Measurements from ENCODE around the gene HOXD13.

The HOXD13 gene

DNA sequence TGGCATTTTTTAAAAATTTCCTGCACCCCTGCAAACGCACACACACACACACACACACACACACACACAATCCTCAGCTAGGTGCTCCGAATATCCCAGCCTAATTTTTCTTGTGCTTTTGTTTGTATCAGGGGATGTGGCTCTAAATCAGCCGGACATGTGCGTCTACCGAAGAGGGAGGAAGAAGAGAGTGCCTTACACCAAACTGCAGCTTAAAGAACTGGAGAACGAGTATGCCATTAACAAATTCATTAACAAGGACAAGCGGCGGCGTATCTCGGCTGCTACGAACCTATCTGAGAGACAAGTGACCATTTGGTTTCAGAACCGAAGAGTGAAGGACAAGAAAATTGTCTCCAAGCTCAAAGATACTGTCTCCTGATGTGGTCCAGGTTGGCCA, 1.8 kb downstream of the HOXD13 start:
- no peak for DNase-seq (ENCODE audit: low read depth)

DNA sequence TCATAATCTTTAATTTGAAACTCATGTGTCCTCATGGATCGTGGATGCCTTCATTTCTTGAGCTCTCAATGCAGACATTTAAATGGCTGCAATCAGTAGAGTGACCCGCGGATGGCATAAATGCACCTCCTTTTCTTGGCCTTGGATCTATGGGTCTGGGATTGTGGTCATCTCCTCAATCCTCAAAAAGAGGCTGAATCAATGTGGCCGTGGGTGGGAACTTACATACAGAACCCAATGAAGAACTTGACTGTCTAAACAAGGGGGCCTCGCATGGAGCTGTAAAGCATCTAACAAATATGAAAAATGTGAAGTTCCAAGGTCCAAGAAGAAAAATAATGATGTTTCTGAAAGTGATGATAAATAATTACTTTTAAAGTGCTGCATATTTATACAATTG, 2.9 kb downstream of the HOXD13 start:
- no peak for DNase-seq (ENCODE audit: low read depth)

DNA sequence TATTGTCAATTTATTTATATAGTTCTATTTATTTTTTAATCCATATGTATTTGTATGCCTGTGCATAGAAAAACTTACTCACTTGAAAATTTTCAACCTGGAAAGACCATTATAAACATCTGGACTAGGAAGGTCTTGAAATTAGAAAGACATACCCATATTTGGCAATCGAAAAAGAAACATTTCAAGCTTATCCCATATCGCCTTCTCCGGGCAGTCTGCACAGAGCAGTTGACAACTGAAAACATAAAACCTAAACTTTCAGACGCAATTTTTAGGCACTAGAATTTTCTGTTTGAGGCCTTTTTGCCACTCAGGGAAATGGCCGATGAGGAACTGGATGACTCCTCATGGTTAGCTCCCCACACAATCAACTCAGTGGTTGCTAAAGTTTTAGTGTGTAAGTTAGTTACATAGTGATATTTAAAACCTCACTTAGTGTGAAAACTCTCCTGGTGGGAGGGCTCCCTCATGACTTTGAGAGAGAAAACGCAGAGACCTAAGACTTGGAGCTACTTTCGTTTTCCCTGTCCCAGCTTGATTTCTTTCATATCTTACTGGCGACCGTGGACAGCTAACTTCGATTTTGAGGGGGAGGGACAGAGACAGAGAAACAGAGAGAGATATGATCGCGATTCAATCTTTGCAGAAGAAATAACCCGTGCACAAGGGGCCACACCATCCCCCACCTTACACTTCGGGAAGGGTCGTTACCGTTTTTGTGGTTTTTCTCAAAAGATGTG, 3.9 kb downstream of the HOXD13 start:
- no peak for DNase-seq (ENCODE audit: low read depth)

DNA sequence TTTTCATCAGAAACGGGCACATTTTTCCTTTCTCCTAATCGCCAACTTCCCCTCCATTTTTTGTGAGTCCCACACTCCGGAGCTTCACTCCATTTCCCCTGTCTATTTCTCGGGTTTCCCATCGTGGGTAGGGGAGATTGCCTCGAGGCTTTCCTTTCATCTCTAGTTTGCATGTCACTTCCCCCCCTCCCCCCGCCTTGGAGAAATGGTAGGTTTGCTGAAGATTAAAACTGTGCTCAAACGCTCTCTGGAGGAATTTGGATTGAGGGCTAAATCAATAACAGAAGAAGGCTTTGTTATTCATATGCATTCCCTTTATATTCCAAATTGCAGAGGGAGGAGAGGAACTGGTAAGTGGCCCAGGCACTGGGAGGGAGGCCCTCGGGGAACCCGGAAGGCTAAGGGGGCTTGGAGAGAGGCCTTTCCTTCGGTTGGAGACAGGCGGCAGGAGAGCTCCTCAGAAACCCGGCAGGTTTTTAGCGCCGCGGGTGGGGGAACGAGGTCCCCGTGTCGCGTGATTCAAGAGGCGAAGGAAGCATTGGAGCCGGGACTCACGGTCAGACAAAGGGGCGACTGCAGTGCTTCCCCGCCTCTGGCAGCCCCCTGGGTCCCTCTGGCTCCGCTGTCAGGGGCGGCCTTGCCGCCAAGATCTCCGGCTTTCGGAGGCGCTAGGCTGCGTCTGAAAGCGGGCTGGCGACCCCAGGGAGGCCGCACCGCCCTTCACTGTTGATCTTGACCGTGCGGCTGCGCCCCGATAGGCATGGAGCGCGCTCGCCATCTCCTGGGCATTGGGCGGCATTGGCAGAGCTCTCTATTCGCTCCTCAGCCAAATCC, 4.7 kb downstream of the HOXD13 start:
- peak; percentile 15 for DNase-seq (ENCODE audit: low read depth)

DNA sequence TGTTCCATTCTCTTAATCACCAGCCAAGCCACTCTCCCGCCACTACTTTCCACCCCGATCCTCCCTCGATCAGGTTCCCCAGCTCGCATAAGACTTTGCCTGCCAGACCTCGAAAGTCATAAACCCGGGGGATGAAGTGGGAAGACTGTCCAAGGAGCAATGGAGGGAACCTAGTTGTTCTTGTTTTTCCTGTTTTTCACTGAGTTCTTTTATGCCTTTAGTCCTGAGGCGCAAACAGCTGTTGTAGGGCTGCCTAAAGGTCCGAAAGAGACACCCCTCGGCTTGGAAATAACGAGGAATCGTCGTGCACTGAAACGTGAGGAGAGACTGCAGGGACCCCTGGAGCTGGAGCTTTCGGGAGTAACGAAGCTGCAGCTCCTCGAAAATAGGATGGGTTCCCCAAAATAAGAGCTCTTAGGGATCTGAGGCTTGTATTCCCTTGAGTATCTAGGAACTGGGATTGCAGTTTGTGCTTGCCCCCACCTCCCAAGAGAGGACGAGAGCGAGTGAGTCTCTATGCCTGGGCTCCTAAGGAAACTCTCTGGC, 5.4 kb downstream of the HOXD13 start:
- no peak for DNase-seq (ENCODE audit: low read depth)

DNA sequence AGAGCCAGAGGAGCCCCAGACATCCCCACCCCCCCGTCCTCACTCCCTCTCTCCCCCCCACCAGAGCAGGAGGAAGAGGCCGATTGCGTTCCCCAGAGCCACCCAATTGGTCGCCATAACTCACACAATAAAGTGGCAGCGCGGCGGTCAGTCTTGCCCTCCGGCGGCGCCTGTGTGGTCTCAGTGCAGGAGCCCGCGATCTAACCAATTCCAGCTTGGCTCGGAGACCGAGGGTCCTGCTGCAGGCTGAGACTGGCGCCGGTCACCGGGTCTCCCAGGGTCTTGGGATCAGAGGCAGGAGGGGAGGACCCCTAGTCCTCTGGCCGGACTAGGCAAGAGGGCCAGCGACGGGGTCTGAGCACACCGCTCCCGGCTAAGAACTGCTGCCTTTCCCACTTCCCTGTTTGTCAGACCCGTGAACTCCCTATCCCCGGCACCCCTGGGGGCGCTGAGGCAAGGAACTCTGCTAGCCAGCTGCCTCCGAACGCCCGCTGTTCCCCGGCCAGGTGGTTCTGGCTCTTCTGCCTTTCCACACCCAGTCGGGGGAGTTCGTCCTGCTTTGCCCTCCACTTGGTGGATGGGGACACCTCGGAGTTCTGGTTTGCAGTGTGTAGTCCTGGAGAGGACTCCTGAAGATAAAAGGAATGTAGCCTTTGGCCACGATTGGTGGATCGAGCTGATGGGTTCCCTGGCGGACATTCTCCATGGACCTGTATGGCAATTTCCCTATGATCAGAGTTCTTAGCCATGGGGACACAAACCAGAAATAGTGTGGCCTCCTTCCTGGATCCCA, 6.0 kb downstream of the HOXD13 start:
- DNase-seq (ENCODE audit: low read depth) = no peak

DNA sequence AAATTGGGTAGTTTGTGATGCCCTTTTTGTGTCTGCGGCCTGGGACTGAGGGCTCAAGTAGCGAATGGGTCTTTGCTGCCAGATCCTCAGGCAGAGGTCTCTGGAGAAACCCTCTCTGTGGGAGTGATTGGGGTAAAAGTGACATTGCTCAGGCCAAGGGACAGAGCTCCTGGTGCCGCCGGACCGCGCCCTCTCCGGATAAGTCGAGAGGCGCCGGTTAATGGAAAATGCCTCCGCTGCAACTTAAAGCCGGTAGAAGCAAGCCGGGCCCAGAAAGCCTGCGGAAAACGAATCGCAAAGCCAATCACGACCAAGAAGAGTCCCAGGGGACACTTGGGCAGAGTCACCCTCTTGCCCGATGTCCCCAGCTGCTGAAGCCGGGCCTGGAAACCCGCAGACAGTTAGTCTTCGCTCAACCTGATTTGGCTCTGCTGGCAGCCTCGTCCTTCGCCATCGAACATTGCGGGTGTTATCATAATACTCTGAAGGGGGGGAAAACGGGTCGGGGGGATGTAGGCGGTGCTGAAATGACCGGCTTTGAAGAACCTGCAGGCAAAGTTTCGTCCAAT, 6.7 kb downstream of the HOXD13 start:
- no peak for DNase-seq (ENCODE audit: low read depth)

DNA sequence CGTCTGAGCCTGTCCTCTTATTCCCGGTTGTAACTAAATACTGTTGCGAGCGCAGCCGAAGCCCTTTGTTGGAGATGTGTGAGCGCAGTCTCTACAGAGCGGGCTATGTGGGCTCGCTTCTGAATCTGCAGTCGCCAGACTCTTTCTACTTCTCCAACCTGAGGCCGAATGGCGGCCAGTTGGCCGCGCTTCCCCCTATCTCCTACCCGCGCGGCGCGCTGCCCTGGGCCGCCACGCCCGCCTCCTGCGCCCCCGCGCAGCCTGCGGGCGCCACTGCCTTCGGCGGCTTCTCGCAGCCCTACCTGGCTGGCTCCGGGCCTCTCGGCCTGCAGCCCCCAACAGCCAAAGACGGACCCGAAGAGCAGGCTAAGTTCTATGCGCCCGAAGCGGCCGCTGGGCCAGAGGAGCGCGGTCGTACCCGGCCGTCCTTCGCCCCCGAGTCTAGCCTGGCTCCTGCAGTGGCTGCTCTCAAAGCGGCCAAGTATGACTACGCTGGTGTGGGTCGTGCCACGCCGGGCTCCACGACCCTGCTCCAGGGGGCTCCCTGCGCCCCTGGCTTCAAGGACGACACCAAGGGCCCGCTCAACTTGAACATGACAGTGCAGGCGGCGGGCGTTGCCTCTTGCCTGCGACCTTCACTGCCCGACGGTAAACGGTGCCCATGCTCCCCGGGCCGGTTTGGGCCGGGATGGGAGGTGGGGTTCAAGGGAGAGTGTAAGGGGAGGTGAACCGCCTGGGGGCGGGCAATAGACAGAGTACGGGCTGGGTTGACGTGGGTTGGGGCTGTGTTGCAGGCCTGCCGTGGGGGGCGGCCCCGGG, 7.4 kb downstream of the HOXD13 start, which contains the start of gene HOXD12:
HOXD12 (plus strand) TSS at position 68 of the 819 bp plus-strand sequence; CDS start at position 75, 7 bp downstream.
- DNase-seq (ENCODE audit: low read depth) = no peak

DNA sequence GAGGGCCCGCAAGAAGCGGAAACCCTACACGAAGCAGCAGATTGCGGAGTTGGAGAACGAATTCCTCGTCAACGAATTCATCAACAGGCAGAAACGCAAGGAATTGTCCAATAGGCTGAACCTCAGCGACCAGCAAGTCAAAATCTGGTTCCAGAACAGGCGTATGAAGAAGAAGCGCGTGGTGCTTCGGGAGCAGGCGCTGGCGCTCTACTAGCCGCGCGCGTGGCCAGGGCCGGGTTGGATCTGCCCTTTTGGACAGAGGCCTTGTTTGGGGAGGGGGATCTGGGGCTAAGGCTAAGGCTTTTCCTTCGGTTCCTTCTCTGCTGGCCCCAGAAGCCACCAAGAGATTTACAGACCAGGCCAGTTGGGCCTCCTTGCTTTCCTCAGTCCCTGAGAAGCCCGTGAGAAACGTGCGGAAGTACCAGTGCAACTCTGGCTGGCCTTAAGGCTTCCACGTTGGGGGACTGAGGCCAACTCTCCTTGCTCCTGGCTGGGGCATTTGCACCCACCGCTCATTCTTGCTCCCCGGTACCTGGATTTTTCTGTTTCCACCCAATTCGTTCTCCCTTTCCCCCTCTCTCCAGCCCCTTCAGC, 8.1 kb downstream of the HOXD13 start:
- no peak for DNase-seq (ENCODE audit: low read depth)

DNA sequence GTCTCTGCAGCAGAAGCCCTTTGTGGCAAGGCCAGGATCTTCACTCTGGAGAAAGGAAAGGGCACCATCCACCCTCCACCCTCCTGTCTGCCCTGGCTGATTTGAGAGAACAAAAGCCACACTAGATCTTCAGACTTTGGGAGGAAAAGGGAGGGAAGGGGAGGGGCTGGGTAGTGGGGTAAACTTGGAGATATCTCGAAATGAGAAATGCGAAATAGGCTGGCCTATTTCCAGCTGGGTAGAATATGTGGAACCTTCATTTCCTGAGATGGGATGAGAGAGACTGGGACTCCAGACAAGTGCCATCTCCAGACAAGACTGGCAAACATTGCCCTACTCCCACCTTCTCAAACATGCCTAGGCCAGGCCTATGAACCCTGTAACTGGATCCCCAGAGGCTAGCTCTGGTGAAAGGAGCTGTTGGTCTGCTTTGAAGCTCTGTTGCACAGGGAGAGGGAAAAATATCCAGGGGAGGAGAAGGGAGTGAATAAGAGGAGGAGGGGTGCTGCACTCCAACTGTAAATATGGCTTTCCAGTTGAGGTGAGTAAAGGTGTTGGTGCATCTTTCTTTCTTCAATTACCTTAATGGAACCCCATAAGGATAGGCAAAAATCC, 8.8 kb downstream of the HOXD13 start:
- no peak for DNase-seq (ENCODE audit: low read depth)

DNA sequence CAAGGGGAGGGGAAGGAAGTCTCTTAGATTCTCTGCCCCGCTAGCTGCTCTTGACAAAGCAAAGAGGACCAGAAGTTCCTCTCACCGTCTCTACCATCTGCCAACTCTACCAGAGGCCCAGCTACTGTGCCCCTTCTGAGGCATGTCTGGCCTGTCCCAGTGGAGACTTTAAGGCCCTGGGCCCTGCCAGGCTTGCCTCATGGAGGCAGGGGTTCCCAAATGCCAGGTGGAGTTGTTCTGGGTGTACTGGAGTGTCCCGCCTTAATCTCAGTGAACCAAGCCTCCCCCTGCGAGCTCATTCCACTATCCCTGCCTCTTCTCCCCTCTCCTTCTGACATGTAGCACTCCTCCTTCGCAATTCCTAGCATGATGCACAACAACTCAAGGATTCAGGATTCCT, 9.3 kb downstream of the HOXD13 start:
- no peak for DNase-seq (ENCODE audit: low read depth)

DNA sequence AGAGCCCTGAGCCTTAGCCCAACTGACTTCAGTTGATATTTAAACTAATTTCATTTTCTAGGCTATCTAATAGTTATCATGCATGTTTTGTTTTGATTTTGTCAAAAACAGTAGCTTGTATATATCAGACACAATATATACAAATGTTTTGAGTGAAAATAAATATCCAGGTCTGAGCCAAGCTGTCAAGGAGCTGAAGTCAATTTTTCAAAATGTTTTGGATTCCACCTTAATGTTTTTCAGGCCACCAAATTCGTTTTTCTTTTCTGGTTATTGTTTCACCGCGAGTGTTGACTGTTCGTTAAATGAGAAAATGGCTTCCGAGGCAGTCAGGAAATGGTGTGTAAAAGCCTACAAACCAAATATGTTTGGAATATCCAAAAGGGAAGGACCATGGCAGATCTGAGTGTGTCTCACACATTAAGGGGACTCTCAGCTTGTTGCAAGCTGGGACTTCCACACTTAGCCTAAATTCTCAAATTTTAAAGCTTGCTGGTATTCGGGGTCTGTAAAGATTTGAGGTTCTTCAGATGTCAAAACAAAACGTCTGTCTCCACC, 9.9 kb downstream of the HOXD13 start:
- DNase-seq (ENCODE audit: low read depth) = no peak

DNA sequence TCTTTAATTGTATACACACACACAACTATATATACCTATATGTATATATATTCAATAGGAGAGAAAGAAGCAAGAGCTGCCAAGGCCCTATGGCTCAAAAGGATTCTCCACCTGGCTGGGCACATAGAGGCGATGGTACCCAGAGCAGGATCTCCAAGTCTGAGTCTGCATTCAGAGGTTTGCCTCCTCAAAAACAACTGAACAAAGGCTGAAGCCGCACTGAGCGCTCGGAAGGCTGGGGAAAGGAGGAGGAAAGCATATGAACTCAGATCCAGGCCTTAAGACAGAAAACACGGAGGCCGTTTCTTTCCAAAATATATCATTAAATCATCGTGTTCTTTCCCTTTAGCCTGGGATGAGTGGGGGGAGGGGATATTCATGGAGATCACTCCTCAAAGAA, 10.7 kb downstream of the HOXD13 start:
- DNase-seq (ENCODE audit: low read depth) = no peak

DNA sequence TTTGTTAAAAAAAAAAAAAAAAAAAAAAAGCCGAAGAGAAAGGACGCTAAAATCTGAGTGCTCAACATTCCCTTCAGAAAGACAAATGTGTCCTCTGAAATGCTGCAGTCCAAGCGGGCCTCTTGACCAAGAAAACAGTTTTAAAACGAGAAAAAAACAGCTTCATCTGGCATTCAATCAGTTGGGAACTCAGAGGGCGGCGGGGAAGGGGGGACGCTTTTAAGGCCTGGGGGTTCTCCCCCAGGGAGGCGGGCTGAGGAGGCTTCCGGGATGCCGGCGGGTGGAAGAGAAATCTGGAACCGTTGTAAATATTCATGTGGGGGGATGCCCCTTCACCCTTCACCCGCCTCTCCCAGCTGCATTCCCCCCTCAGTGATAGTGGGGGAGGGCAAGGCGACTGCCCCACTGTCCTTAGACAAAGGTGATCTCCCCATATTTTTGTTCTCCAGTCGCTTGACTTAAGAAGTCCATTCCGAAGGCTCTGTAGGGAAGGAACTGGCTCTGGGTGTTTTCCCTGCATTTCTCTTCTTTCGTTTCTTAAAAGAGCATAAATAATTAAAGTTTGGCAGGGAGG, 11.3 kb downstream of the HOXD13 start:
- no peak for DNase-seq (ENCODE audit: low read depth)

DNA sequence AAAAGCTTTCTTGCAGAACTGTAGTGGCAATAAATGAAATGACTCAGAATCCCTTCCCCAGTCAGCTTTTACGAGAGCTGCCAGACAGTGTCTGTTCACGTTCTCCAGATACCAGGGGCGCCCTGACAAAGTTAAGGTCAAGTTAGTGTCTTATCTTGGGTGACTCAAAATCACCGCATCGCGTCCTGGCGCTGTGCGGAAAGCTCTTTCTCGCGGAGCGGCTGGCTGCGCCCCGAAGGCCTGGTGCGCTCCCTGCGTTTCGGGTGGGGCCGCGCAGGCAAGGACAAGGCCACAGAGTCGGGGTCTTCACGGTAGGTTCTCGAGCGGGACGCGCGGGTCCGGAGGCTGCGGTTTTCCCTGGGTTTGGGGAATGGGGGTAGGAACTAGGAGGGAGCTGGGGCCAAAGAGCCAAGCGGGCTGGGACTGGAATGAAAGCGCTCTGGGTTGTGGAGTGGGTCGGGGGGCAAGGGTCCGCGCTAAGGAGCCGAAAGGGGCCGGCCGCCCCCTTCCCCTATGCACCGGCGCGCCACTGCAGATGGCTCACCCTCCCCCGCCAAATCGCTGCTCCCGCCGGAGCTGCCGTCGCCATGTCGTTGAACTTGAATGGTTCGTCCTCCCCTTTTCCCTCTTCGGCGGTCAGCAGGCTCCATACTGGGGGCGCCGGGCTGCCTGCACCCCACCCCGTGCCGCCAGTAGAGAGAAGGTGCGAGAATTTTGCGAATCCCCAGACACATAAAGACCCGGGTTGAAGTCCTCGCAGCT, 12.0 kb downstream of the HOXD13 start:
- no peak for DNase-seq (ENCODE audit: low read depth)

DNA sequence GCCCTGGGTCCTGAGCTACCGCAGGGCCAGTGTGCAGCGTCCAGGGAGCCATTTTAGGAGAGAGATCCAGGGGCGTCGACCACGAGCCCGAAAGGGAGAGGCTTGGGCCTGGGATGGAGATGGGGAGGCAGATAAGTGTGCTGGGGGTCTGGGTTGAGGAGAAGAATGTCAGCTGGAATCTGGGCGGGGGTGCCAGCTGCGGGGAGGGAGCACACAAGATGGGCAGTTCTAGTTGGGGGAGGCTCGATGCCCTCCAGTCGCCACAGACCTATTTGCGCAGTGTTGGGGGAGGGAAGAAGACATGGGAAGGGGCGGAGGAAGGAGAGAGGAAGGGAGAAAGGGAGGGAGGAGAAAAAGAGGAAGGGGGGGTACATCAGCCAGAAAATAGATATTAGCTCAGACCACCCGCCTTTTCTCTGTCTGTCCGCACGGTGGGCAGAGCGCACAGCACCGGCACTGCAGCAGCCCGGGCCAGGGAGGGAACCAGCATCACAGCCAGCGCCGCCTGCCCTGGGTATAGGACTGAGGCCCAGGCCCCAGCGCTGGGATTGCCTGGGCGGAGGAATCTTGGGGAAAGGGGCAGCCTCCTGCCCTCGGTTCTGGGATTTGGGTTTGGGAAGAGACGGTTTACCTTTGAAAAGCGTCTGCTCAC, 12.7 kb downstream of the HOXD13 start:
- DNase-seq (ENCODE audit: low read depth) = no peak

DNA sequence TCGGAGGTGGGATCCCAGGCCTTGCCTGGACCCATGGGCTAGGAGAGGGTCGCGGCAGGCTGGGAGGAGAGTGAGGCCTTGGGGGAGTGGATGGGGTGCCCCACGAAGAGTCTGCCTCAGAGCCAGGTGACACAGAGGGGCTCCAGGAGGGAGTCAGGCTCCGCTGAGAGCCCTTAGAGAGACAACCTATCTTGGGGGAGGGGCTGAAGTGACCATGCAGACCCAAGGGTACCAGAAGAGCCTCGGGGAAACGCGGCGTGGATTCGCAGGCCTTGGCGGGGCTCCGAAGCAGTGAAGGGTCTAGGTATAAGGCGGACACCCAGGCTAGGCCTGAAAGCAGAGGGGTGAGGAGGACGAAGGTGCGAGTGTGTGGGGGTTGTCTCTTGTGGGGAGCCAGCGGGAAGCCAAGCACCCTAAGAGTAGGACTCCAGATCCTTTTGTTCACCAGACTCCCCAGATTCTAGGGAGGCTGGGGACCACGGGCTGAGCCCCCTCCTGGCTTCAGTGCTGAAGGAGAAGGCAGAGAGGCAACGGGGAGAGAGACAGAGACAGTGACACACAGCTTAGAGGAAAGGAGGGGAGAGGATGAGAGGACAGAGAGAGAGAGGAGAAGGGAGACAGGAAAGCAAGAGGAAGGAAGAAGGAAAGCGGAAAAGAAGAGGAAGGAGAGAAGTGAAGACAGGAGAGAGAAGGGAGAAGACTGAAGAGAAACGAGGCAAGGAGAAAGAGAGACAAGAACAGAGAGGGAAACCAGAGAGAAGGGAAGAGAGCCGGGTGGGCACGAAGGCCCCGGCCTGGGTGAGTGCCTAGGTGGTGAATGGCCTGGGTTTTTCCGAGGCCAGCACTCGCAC, 13.4 kb downstream of the HOXD13 start:
- DNase-seq (ENCODE audit: low read depth) = no peak
